ENCODE measurements around the gene TBC1D32. TPM values are rescaled to one million over a fixed set of nuclear protein-coding genes. Genes with fewer than 3 reads are reported as not detected.
A peak's percentile ranks its signal among the peaks of the same experiment; 100 is the strongest.
"Not testable (repeated sequence)": the region's sequence is repeated elsewhere in the genome, so short reads cannot be mapped to it uniquely, and the experiment has no call there.

TBC1D32 gene
- total and polyA plus RNA-seq, 5 donors, result 0.79 to 4.3 (median 3.4) TPM

DNA sequence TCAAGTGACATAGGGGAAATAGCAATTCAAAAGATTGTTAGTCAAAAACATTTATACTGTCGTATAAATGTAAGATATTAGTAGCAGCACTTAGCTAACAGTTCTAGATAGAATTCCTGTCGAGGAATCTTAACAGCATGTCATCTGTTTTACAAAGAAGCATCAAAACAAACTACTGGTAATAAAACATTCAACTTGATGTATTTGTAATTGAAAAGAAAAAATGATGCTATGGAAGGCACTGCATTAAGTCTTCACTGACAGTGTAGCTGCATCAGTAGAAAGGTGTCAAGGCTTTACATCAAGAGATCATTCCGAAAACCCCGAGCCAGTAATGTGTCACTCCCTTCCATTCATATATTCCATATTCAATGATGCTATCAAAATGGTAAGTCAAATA, 223.5 kb downstream of the TBC1D32 start:
- DNase-seq, result no peak
- H3K4me3 ChIP-seq (ENCODE audit: low read length), result no peak overlapping the region
- H3K9me3 ChIP-seq (ENCODE audit: control insufficient read depth, low read length), result no peaks in the 10 kb centered on the region
- WGBS, result 94% methylated on average over 4 of the region's 4 CpGs
- no peaks in the 10 kb centered on the region for H3K27me3 ChIP-seq (ENCODE audit: control insufficient read depth, insufficient read depth)
- no peak overlapping the region for H3K27ac ChIP-seq (ENCODE audit: low read length)
- no peak for ATAC-seq
- intact Hi-C loops (cut with DNase I), result no loop called here
- no peaks in the 10 kb centered on the region for H3K4me1 ChIP-seq (ENCODE audit: control insufficient read depth, insufficient read depth, low read length)

GRCh38 chr6:121106962-121107361, 227.3 kb downstream of the TBC1D32 start:
- no peak overlapping the region for H3K4me3 ChIP-seq (ENCODE audit: low read length)
- intact Hi-C loops (cut with DNase I), result no loop called here
- H3K4me1 ChIP-seq (ENCODE audit: control insufficient read depth, insufficient read depth, low read length), result no peaks in the 10 kb centered on the region
- WGBS, result 90% methylated on average over 1 of the region's 1 CpG
- DNase-seq, result no peak
- H3K9me3 ChIP-seq (ENCODE audit: control insufficient read depth, low read length), result no peaks in the 10 kb centered on the region
- no peak overlapping the region for H3K27ac ChIP-seq (ENCODE audit: low read length)
- no peak for ATAC-seq
- H3K27me3 ChIP-seq (ENCODE audit: control insufficient read depth, insufficient read depth), result no peaks in the 10 kb centered on the region

- 74% methylated on average over 4 of the region's 4 CpGs for WGBS
- DNase-seq, result no peak
- no peak overlapping the region for H3K27ac ChIP-seq (ENCODE audit: low read length)
- H3K4me1 ChIP-seq (ENCODE audit: control insufficient read depth, insufficient read depth, low read length), result no peaks in the 10 kb centered on the region
- no peak overlapping the region for H3K4me3 ChIP-seq (ENCODE audit: low read length)
- no peak for ATAC-seq
- intact Hi-C loops (cut with DNase I), result no loop called here
- H3K9me3 ChIP-seq (ENCODE audit: control insufficient read depth, low read length), result no peaks in the 10 kb centered on the region
- H3K27me3 ChIP-seq (ENCODE audit: control insufficient read depth, insufficient read depth), result no peaks in the 10 kb centered on the region
These were observed 228.8 kb downstream of the TBC1D32 start for GRCh38 chr6:121105461-121105860.

- no peaks in the 10 kb centered on the region for H3K9me3 ChIP-seq (ENCODE audit: control insufficient read depth, low read length)
- H3K27me3 ChIP-seq (ENCODE audit: control insufficient read depth, insufficient read depth), result no peaks in the 10 kb centered on the region
- DNase-seq (no peak), ATAC-seq (no peak)
- intact Hi-C loops (cut with DNase I), result no loop called here
- H3K27ac ChIP-seq (ENCODE audit: low read length), result no peak overlapping the region
- no peak overlapping the region for H3K4me3 ChIP-seq (ENCODE audit: low read length)
- no peaks in the 10 kb centered on the region for H3K4me1 ChIP-seq (ENCODE audit: control insufficient read depth, insufficient read depth, low read length)
These were observed 240.4 kb downstream of the TBC1D32 start for GRCh38 chr6:121093928-121094327.

GRCh38 chr6:121090492-121090891, 243.8 kb downstream of the TBC1D32 start:
- Histone ChIP-seq H3K9me3 (ENCODE audit: control insufficient read depth, low read length) (no peaks in the 10 kb centered on the region), H3K27ac (ENCODE audit: low read length) (no peak overlapping the region), H3K4me1 (ENCODE audit: control insufficient read depth, insufficient read depth, low read length) (no peaks in the 10 kb centered on the region), H3K27me3 (ENCODE audit: control insufficient read depth, insufficient read depth) (no peaks in the 10 kb centered on the region), H3K4me3 (ENCODE audit: low read length) (no peak overlapping the region)
- 86% methylated on average over 1 of the region's 1 CpG for WGBS
- DNase-seq (no peak), ATAC-seq (no peak)
- intact Hi-C loops (cut with DNase I), result no loop called here

GRCh38 chr6:121086876-121087275, 247.4 kb downstream of the TBC1D32 start:
- Histone ChIP-seq H3K27ac (ENCODE audit: low read length) (no peak overlapping the region), H3K4me3 (ENCODE audit: low read length) (no peak overlapping the region), H3K27me3 (ENCODE audit: control insufficient read depth, insufficient read depth) (no peaks in the 10 kb centered on the region), H3K4me1 (ENCODE audit: control insufficient read depth, insufficient read depth, low read length) (no peaks in the 10 kb centered on the region), H3K9me3 (ENCODE audit: control insufficient read depth, low read length) (no peaks in the 10 kb centered on the region)
- ATAC-seq (no peak), DNase-seq (no peak)
- intact Hi-C loops (cut with DNase I), result no loop called here
- WGBS, result 48% methylated on average over 3 of the region's 3 CpGs

- Histone ChIP-seq H3K27me3 (ENCODE audit: control insufficient read depth, insufficient read depth) (no peaks in the 10 kb centered on the region), H3K9me3 (ENCODE audit: control insufficient read depth, low read length) (no peaks in the 10 kb centered on the region), H3K4me3 (ENCODE audit: low read length) (no peak overlapping the region), H3K27ac (ENCODE audit: low read length) (no peak overlapping the region), H3K4me1 (ENCODE audit: control insufficient read depth, insufficient read depth, low read length) (no peaks in the 10 kb centered on the region)
- no peak for ATAC-seq
- intact Hi-C loops (cut with DNase I), result no loop called here
- no peak for DNase-seq
- whole genome bisulfite sequencing, result 88% methylated on average over 3 of the region's 3 CpGs
These were observed 258.2 kb downstream of the TBC1D32 start for GRCh38 chr6:121076119-121076518.

GRCh38 chr6:121068749-121069148, 265.5 kb downstream of the TBC1D32 start:
- ATAC-seq; intact Hi-C loops (cut with DNase I); H3K27ac ChIP-seq (ENCODE audit: low read length); H3K27me3 ChIP-seq (ENCODE audit: control insufficient read depth, insufficient read depth); H3K4me3 ChIP-seq (ENCODE audit: low read length); DNase-seq; H3K9me3 ChIP-seq (ENCODE audit: control insufficient read depth, low read length); H3K4me1 ChIP-seq (ENCODE audit: control insufficient read depth, insufficient read depth, low read length): not testable (repeated sequence)
- 98% methylated on average over 1 of the region's 1 CpG for WGBS

- ATAC-seq, result no peak
- DNase-seq, result no peak
- intact Hi-C loops (cut with DNase I), result no loop called here
- no peak overlapping the region for H3K4me3 ChIP-seq (ENCODE audit: low read length)
- no peaks in the 10 kb centered on the region for H3K27me3 ChIP-seq (ENCODE audit: control insufficient read depth, insufficient read depth)
- H3K27ac ChIP-seq (ENCODE audit: low read length), result no peak overlapping the region
- no peaks in the 10 kb centered on the region for H3K4me1 ChIP-seq (ENCODE audit: control insufficient read depth, insufficient read depth, low read length)
- no peaks in the 10 kb centered on the region for H3K9me3 ChIP-seq (ENCODE audit: control insufficient read depth, low read length)
These were observed 266.9 kb downstream of the TBC1D32 start for GRCh38 chr6:121067381-121067780.

GRCh38 chr6:121064345-121064744, 269.9 kb downstream of the TBC1D32 start:
- H3K4me1 ChIP-seq (ENCODE audit: control insufficient read depth, insufficient read depth, low read length), result no peaks in the 10 kb centered on the region
- WGBS, result 94% methylated on average over 3 of the region's 3 CpGs
- no peak overlapping the region for H3K4me3 ChIP-seq (ENCODE audit: low read length)
- intact Hi-C loops (cut with DNase I), result no loop called here
- H3K27ac ChIP-seq (ENCODE audit: low read length), result no peak overlapping the region
- ATAC-seq (no peak), DNase-seq (no peak)
- no peaks in the 10 kb centered on the region for H3K27me3 ChIP-seq (ENCODE audit: control insufficient read depth, insufficient read depth)
- no peaks in the 10 kb centered on the region for H3K9me3 ChIP-seq (ENCODE audit: control insufficient read depth, low read length)

DNA sequence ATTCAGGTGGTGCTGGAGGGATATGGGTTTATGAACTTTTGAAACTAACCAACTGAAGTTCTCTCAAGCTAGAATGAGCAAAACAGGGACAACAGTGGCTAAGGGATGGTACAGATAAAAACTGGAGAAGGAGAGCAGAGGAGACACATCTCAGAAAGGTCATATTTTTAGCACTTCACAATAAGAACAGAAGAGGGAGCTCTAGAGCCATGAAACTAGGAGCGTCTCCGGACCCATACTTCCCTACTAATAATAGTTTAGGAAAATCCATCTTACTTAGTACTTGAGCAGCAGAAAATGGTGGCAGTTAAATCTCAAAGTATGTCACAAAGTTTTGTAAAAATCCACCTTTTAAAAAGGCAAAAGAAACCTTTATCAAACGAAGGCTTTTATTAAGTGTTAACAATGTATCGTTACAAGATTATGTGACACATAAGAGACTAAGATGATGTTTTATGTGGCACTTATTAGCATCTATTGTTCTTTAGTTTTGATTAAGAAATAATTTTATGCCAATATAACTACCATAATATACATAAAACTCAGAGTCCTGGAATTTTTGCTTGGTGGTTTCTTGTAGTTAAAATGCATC, 278.6 kb downstream of the TBC1D32 start:
- no peak overlapping the region for H3K4me3 ChIP-seq (ENCODE audit: low read length)
- WGBS, result 33% methylated on average over 4 of the region's 4 CpGs
- ATAC-seq (peak; percentile 62), DNase-seq (no peak)
- H3K27me3 ChIP-seq (ENCODE audit: control insufficient read depth, insufficient read depth), result no peaks in the 10 kb centered on the region
- H3K9me3 ChIP-seq (ENCODE audit: control insufficient read depth, low read length), result no peaks in the 10 kb centered on the region
- intact Hi-C loops (cut with DNase I), result loop anchor here in 2 of 4 donors (5.0 to 10.0 kb wide), 2 partner anchors 249 to 252 kb away; no protein-coding TSS in a partner anchor
- H3K27ac ChIP-seq (ENCODE audit: low read length), result no peak overlapping the region
- no peaks in the 10 kb centered on the region for H3K4me1 ChIP-seq (ENCODE audit: control insufficient read depth, insufficient read depth, low read length)

DNA sequence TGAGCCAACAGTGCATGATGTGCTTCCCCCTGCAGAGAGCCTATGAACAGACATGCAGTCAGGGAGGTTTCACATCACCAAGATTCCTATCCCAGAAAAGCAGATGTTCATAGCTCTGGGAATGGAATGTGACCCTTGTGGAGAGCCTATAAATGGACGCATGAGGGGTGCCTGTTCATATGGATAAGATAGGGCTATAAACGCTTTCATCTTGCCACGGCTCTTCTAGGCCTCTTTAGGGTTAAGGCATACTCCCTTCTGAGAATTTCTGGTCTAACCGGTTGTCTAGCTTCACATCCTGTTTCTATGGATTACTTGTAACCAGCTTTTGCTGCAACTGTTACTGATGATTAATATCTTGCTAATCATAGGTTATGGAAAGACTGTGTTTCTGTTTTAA, 285.7 kb downstream of the TBC1D32 start:
- WGBS, result 55% methylated on average over 4 of the region's 4 CpGs
- intact Hi-C loops (cut with DNase I); ATAC-seq; H3K4me3 ChIP-seq (ENCODE audit: low read length); H3K27ac ChIP-seq (ENCODE audit: low read length); DNase-seq; H3K9me3 ChIP-seq (ENCODE audit: control insufficient read depth, low read length); H3K4me1 ChIP-seq (ENCODE audit: control insufficient read depth, insufficient read depth, low read length); H3K27me3 ChIP-seq (ENCODE audit: control insufficient read depth, insufficient read depth): not testable (repeated sequence)

All from right cardiac atrium (tissue), 5 donors.